SK-N-SH (cell line): ENCODE measurements around the gene SNRNP70.
"Not testable (repeated sequence)": the region's sequence is repeated elsewhere in the genome, so short reads cannot be mapped to it uniquely, and the experiment has no call there.

Experiments
- EZH2phosphoT487 ChIP-seq: fragments of 200-600 bp; sonication (generic); IDR thresholded peaks from 2 replicates; pipeline ENCODE4 v1.6.1; 2017; ENCODE audit warnings: low read depth, mixed run types, mild to moderate bottlenecking, antibody characterized with exemption, moderate library complexity, borderline replicate concordance
- GABPA ChIP-seq: IDR thresholded peaks from 2 replicates; pipeline ENCODE4 v1.4.0; 2012; ENCODE audit warnings: low read depth, mild to moderate bottlenecking
- MXI1 ChIP-seq: IDR thresholded peaks from 2 replicates; pipeline ENCODE4 v1.6.1; 2012; ENCODE audit warnings: mild to moderate bottlenecking, low read depth, low read length, improper control_type of control experiment
- NFIC ChIP-seq: IDR thresholded peaks from 2 replicates; pipeline ENCODE4 v1.4.0; 2012; ENCODE audit warnings: borderline replicate concordance
- RCOR1 ChIP-seq: fragments of 150-350 bp; IDR thresholded peaks from 2 replicates; pipeline ENCODE4 v1.6.1; 2017; ENCODE audit warnings: antibody characterized with exemption, low read length
- SIN3A ChIP-seq: IDR thresholded peaks from 2 replicates; pipeline ENCODE4 v1.6.1; 2012; ENCODE audit warnings: low read depth, mild to moderate bottlenecking, low read length, moderate library complexity, borderline replicate concordance
- TCF12 ChIP-seq: IDR thresholded peaks from 2 replicates; pipeline ENCODE4 v1.4.0; 2012
- TF ChIP-seq, protein P1 (sequence below): IDR thresholded peaks from 2 replicates; pipeline ENCODE4 v1.4.0; 2012; ENCODE audit warnings: low read depth
- TF ChIP-seq, protein P2 (sequence below): fragments of 200-600 bp; sonication (generic); IDR thresholded peaks from 2 replicates; pipeline ENCODE4 v1.6.1; 2017; ENCODE audit warnings: antibody characterized with exemption, mild to moderate bottlenecking, moderate library complexity
- TF ChIP-seq, protein P3 (sequence below): IDR thresholded peaks from 2 replicates; pipeline ENCODE4 v1.6.1; 2012; ENCODE audit warnings: mild to moderate bottlenecking, low read depth, low read length, moderate library complexity
- TF ChIP-seq, protein P4 (sequence below): IDR thresholded peaks from 2 replicates; pipeline ENCODE4; 2012

DNA sequence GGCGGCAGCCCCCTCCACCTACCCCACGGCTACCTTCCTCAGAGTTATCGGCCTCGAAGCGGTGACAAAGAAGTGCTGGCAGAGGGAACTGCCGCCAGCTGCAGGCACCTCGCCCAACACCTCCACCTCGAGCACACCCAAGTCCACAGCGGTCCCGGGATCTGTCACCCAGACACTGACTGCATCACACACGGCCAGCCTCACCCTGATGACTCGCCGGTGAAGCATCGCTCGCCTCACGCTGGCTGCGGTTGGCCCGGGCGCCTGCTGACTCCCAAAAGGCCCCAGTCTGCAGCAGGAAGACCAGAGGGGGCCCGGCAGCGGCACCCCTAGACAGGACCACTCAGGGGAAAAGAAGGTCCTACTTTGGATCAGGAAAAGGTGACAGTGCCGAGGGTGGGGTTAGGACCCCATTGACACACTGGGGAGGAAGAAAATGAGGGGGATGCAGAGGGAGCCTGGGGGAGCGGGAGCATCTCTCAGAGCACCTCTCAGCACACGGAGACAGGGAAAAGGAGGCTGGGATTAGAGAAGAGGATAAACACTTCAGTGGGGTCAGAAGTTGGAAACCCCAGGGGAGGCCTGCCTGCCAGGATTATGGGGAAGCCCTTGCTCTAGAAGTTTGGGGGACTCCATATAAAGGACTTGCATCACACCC lies 34.7 kb upstream of the SNRNP70 start:
- TF ChIP-seq, protein P1, sequence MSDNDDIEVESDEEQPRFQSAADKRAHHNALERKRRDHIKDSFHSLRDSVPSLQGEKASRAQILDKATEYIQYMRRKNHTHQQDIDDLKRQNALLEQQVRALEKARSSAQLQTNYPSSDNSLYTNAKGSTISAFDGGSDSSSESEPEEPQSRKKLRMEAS, result not testable (repeated sequence)
- TF ChIP-seq, protein P2, sequence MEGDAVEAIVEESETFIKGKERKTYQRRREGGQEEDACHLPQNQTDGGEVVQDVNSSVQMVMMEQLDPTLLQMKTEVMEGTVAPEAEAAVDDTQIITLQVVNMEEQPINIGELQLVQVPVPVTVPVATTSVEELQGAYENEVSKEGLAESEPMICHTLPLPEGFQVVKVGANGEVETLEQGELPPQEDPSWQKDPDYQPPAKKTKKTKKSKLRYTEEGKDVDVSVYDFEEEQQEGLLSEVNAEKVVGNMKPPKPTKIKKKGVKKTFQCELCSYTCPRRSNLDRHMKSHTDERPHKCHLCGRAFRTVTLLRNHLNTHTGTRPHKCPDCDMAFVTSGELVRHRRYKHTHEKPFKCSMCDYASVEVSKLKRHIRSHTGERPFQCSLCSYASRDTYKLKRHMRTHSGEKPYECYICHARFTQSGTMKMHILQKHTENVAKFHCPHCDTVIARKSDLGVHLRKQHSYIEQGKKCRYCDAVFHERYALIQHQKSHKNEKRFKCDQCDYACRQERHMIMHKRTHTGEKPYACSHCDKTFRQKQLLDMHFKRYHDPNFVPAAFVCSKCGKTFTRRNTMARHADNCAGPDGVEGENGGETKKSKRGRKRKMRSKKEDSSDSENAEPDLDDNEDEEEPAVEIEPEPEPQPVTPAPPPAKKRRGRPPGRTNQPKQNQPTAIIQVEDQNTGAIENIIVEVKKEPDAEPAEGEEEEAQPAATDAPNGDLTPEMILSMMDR, result not testable (repeated sequence)
- TF ChIP-seq TCF12, SIN3A, GABPA, RCOR1, MXI1, NFIC, EZH2phosphoT487: not testable (repeated sequence)
- TF ChIP-seq, protein P3, sequence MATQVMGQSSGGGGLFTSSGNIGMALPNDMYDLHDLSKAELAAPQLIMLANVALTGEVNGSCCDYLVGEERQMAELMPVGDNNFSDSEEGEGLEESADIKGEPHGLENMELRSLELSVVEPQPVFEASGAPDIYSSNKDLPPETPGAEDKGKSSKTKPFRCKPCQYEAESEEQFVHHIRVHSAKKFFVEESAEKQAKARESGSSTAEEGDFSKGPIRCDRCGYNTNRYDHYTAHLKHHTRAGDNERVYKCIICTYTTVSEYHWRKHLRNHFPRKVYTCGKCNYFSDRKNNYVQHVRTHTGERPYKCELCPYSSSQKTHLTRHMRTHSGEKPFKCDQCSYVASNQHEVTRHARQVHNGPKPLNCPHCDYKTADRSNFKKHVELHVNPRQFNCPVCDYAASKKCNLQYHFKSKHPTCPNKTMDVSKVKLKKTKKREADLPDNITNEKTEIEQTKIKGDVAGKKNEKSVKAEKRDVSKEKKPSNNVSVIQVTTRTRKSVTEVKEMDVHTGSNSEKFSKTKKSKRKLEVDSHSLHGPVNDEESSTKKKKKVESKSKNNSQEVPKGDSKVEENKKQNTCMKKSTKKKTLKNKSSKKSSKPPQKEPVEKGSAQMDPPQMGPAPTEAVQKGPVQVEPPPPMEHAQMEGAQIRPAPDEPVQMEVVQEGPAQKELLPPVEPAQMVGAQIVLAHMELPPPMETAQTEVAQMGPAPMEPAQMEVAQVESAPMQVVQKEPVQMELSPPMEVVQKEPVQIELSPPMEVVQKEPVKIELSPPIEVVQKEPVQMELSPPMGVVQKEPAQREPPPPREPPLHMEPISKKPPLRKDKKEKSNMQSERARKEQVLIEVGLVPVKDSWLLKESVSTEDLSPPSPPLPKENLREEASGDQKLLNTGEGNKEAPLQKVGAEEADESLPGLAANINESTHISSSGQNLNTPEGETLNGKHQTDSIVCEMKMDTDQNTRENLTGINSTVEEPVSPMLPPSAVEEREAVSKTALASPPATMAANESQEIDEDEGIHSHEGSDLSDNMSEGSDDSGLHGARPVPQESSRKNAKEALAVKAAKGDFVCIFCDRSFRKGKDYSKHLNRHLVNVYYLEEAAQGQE, result not testable (repeated sequence)
- TF ChIP-seq, protein P4, sequence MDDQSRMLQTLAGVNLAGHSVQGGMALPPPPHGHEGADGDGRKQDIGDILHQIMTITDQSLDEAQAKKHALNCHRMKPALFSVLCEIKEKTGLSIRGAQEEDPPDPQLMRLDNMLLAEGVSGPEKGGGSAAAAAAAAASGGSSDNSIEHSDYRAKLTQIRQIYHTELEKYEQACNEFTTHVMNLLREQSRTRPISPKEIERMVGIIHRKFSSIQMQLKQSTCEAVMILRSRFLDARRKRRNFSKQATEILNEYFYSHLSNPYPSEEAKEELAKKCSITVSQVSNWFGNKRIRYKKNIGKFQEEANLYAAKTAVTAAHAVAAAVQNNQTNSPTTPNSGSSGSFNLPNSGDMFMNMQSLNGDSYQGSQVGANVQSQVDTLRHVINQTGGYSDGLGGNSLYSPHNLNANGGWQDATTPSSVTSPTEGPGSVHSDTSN, result not testable (repeated sequence)
